Cardiac muscle cell (in vitro differentiated cells and primary cell): ENCODE measurements around the gene MYO3B. TPM values are rescaled to one million over a fixed set of nuclear protein-coding genes. Genes with fewer than 3 reads are reported as not detected.

ENCODE experiments used
- DNase-seq, 2 donors: peaks; one replicate each; pipeline versions ENCODE4 v3.0.0 to v3.0.0-alpha.2; 2010 to 2017; ENCODE audit warnings: low read depth in 1 of 2, low spot score in 1 of 2
- H3K27ac ChIP-seq: fragments of 200-600 bp; sonication (generic); 2 replicates; pipeline ENCODE4 v1.5.1; 2016
- H3K27me3 ChIP-seq: fragments of 200-600 bp; sonication (generic); 2 replicates; pipeline ENCODE4 v1.6.0; 2016; ENCODE audit warnings: control low read depth
- H3K36me3 ChIP-seq: fragments of 200-600 bp; sonication (generic); 2 replicates; pipeline ENCODE4 v1.5.1; 2016; ENCODE audit warnings: control low read depth
- H3K4me1 ChIP-seq: fragments of 200-600 bp; sonication (generic); 2 replicates; pipeline ENCODE4 v1.8.1; 2017; ENCODE audit warnings: low read depth, mild to moderate bottlenecking, mixed run types
- H3K4me3 ChIP-seq: fragments of 200-600 bp; sonication (generic); 2 replicates; pipeline ENCODE4 v1.5.1; 2016; ENCODE audit warnings: mild to moderate bottlenecking
- H3K9me3 ChIP-seq: fragments of 200-600 bp; sonication (generic); 2 replicates; pipeline ENCODE4 v1.5.1; 2017; ENCODE audit warnings: low read depth, mild to moderate bottlenecking, control low read depth
- polyA plus RNA-seq: library from polyadenylated mRNA; unstranded; fragments of >200 nt; fragmentation: Nextera tagmentation; extraction: Ambion mirVana; gene quantifications from 2 replicates; pipeline ENCODE4 v1.2.1, GENCODE V29; 2016
- total RNA-seq: library from RNA; depleted of rRNA; stranded (reverse); fragments of >200 nt; gene quantifications from 2 replicates; pipeline ENCODE4 v1.2.3, GENCODE V29; 2016
- TF ChIP-seq, protein P1 (sequence below): IDR thresholded peaks from 2 replicates; pipeline ENCODE4 v1.5.1; 2012; ENCODE audit warnings: low read depth, mild to moderate bottlenecking, low read length

The MYO3B gene
- total and polyA plus RNA-seq, 2 experiments from 2014 or later = not detected

DNA sequence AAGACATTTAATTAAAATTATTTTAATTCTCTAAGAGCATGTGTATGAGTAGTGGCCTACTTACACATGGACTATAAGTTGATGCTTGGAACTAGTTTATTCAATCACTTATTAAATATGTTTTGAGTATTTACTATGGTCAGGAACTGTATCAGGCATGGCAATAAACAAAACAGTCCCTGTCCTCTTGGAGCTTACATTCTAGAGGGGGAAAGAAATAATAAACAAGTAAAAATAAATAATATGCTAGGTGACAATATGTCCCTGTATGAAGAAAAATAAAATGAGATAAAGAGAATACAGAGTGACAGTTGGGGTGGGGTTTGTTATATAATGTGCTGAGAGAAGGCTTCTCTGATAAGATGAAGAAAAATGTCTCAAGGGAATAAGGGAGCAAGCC lies 74.5 kb downstream of the MYO3B start:
- Histone ChIP-seq H3K4me1 (no peaks in the 10 kb centered on the region), H3K27ac (no peak overlapping the region), H3K27me3 (peaks cover 44% of the 10 kb centered on the region), H3K4me3 (no peak overlapping the region), H3K36me3 (no peaks in the 10 kb centered on the region), H3K9me3 (no peaks in the 10 kb centered on the region)
- no peak for DNase-seq
- TF ChIP-seq, protein P1, sequence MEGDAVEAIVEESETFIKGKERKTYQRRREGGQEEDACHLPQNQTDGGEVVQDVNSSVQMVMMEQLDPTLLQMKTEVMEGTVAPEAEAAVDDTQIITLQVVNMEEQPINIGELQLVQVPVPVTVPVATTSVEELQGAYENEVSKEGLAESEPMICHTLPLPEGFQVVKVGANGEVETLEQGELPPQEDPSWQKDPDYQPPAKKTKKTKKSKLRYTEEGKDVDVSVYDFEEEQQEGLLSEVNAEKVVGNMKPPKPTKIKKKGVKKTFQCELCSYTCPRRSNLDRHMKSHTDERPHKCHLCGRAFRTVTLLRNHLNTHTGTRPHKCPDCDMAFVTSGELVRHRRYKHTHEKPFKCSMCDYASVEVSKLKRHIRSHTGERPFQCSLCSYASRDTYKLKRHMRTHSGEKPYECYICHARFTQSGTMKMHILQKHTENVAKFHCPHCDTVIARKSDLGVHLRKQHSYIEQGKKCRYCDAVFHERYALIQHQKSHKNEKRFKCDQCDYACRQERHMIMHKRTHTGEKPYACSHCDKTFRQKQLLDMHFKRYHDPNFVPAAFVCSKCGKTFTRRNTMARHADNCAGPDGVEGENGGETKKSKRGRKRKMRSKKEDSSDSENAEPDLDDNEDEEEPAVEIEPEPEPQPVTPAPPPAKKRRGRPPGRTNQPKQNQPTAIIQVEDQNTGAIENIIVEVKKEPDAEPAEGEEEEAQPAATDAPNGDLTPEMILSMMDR = no peak

DNA sequence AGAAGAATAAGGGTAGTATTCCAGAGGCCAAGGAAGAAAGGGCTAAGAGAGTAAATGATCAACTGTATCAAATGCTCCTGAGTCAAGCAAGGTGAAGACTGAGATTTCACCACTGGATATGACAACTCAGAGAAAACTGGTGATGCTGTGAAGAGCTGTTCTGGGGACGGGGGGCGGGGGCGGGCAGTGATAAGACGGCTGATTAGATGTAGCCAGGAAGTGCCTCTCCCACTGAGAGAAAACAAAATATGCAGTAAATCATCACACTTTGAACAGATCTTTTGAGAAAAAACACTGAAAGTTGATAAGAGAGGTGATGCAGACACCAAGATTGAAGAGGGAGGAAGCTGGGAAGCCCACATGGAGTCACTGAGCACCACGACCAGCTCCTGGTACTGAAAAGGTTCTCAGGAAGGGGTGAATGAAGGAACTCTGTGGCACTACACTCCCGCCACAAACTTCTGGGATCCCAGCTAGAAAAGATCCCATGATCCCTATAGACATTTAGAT lies 75.8 kb downstream of the MYO3B start:
- Histone ChIP-seq H3K27ac (no peak overlapping the region), H3K27me3 (peaks cover 40% of the 10 kb centered on the region), H3K4me1 (no peaks in the 10 kb centered on the region), H3K4me3 (no peak overlapping the region), H3K36me3 (no peaks in the 10 kb centered on the region), H3K9me3 (no peaks in the 10 kb centered on the region)
- DNase-seq = no peak
- TF ChIP-seq, protein P1 = no peak

DNA sequence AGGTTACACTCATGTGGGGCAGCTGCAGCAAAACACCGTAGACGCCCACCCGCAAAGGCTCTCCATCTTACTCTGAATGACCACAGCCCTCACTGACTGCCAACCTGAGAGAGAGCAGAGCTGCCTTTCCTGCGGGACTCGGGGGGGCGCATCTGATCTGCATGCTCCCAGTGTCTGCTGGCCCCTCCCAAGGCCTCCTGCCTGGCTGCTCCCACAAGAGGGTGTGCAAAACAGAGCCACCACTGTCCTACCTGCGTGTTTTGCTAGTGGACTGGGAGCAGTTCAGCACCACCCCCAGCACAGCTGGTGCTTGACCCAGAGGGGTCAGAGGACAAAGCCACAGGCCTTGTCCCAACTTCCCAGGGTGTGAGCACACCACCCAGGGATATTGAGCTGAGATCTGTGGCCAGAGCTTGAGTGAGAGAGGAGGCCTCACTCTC lies 76.4 kb downstream of the MYO3B start:
- no peaks in the 10 kb centered on the region for H3K9me3 ChIP-seq
- H3K27ac ChIP-seq = no peak overlapping the region
- H3K27me3 ChIP-seq = peaks cover 35% of the 10 kb centered on the region
- DNase-seq = no peak
- H3K4me3 ChIP-seq = no peak overlapping the region
- no peaks in the 10 kb centered on the region for H3K4me1 ChIP-seq
- no peaks in the 10 kb centered on the region for H3K36me3 ChIP-seq
- TF ChIP-seq, protein P1 = no peak

DNA sequence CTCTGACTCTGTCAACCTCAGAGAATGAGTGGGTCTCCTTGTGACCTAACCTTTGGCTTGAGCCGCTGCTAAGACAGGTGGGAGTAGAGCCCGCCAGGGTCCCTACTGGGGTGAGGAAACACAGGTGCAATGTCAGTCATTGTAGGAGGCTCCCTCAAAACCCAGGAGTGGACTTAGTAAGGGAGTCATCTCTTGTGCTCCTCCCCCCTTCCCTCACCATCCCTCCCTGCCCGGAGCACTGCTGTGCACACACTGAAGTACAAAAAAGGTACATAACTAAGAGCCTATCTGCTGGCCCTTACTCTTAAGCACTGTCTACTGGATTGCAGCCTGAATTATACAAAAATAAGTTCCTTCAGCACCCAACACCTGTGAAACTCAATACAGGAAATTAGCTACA lies 77.2 kb downstream of the MYO3B start:
- no peaks in the 10 kb centered on the region for H3K4me1 ChIP-seq
- no peaks in the 10 kb centered on the region for H3K9me3 ChIP-seq
- H3K27me3 ChIP-seq = peaks cover 28% of the 10 kb centered on the region
- no peak overlapping the region for H3K4me3 ChIP-seq
- H3K36me3 ChIP-seq = no peaks in the 10 kb centered on the region
- DNase-seq = no peak
- no peak overlapping the region for H3K27ac ChIP-seq
- TF ChIP-seq, protein P1 = no peak

DNA sequence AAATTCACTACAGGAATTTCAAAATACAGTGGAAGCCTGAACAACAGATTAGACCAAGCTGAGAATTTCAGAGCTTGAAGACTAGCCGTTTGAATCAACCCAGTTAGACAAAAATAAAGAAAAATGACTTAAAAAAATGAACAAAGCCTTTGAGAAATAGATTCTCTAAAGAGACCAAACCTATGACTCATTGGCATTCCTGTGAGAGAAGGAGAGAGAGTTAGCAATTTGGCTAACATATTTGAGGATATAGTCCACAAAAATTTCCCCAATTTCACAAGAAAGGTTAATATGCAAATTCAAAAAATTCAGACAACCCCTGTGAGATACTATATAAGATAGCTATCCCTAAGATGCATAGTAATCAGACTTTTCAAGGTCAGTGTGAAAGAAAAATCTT lies 78.0 kb downstream of the MYO3B start:
- peaks cover 28% of the 10 kb centered on the region for H3K27me3 ChIP-seq
- H3K36me3 ChIP-seq = no peaks in the 10 kb centered on the region
- DNase-seq = peak in 1 of 2 donors; percentile 50
- no peaks in the 10 kb centered on the region for H3K9me3 ChIP-seq
- H3K4me3 ChIP-seq = no peak overlapping the region
- TF ChIP-seq, protein P1 = no peak
- no peaks in the 10 kb centered on the region for H3K4me1 ChIP-seq
- no peak overlapping the region for H3K27ac ChIP-seq
